ENCODE measurements around the gene CRY2. TPM values are rescaled to one million over a fixed set of nuclear protein-coding genes. Genes with fewer than 3 reads are reported as not detected.
"Not testable (repeated sequence)": the region's sequence is repeated elsewhere in the genome, so short reads cannot be mapped to it uniquely, and the experiment has no call there.

CRY2 gene
- total RNA-seq, 1 experiment from 2014 or later, result 28.6 TPM

DNA sequence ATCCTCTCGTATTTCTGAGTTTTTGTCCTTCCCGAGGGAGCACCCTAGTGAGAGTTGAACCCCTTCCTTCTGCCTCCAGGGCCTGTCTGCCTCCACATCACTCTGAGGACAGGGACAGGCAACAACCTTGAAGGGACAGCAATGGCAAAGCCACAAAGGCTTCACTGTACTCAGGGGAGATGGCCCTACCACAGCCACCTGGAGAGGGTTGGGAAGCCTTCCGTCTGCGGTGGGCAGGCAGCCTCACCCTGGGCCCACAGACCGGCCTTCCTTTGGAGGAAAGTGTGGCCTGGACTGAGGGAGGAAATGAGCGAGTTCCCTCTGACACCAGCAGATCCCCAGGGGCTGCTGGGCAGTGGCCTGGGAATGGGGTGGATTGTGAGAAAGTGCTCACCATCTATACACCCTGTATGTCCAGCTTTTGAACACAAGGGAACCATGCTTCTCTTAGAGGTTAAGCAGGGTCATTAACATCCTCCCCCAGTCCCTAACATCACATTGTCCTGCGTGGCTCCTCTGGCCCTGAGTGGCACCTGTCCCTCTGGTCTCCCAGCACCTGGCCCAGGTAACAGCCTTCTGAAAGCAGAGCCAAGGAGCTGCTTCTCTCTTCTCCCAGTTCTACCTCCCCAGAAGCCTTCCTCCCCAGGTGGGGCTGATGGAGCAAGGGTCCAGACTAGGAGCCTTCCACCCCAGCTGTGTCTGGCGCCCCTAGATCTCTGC, 35.5 kb upstream of the CRY2 start:
- DNase-seq (ENCODE audit: low spot score), result no peak

- no peak for DNase-seq (ENCODE audit: low spot score)
Observed at GRCh38 chr11:45812581-45813548, 34.4 kb upstream of the CRY2 start.

DNA sequence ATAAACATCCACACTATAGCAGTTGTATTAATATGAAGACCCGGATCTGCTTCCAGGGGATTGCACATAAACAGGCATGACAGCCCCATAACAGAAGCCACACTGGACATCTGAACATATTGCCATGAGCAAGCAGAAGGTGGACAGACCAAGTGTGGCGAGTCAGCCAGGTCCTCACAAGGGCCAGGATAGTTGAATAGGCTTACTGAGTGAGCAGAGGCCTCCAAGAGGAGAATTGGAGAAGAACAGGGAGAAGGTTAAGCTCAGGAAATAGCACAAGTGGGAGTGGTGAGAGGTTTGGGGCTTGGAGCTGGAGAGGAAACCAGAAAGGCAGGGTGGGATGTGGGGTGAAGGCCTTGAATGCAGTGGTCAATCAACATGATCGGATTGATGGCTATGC, 31.5 kb upstream of the CRY2 start:
- DNase-seq (ENCODE audit: low spot score), result peak; percentile 66

DNA sequence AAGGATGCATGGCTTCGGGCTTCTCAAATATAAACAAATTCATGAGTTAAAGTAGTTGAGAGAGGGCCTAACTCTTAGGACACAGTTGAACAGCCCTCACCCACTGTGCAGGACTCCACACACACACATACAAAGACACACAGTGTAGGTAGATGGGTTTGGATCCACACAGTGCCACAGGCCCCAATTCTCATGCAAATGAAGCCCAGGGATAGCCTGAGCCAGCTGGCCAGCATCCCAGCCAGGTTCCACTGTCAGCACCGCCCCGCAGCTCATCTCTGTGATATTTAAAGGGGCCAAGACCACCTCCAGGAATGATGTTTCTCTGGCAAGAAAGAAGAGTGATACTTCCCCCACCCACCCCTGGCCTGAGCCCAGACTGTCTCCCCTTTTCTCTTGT, 30.7 kb upstream of the CRY2 start:
- no peak for DNase-seq (ENCODE audit: low spot score)

- DNase-seq (ENCODE audit: low spot score), result no peak
Observed at GRCh38 chr11:45817191-45817590, 30.1 kb upstream of the CRY2 start.

DNA sequence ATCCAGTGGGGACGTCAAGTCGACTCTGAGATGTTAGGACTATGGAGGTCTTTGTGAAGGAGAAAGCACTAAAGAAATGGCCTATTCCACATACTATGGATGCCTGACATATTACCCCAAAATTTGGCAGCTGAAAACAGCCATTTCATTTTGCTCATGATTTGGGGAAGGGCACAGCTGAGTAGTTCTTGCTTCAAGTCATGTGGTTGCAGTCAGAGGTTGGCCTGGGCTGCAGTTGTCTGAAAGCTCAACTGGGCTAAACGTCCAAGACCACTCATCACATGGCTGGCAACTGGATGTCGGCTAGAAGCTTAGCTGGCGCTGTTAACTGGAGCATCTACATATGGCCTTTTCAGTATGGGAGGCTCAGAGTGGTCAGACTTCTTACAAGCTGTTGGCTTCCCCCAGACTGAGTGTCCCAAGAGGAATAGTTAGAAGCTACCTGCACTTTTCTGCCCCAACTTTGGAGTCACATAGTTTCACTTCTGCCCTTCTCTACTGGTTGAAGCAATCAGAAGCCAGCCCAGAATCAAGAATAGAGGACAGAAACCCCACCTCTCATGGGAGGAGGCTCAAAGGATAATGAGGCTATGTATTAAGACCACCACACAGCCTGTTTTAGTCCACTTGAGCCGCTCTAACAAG, 28.2 kb upstream of the CRY2 start:
- no peak for DNase-seq (ENCODE audit: low spot score)

- DNase-seq (ENCODE audit: low spot score), result no peak
Observed at GRCh38 chr11:45820211-45820857, 26.9 kb upstream of the CRY2 start.

GRCh38 chr11:45826492-45826891, 20.8 kb upstream of the CRY2 start:
- not testable (repeated sequence) for DNase-seq (ENCODE audit: low spot score)

- DNase-seq (ENCODE audit: low spot score), result no peak
Observed at GRCh38 chr11:45827123-45827522, 20.2 kb upstream of the CRY2 start.

- DNase-seq (ENCODE audit: low spot score), result no peak
Observed at GRCh38 chr11:45828996-45829395, 18.3 kb upstream of the CRY2 start.

GRCh38 chr11:45830596-45830995, 16.7 kb upstream of the CRY2 start:
- no peak for DNase-seq (ENCODE audit: low spot score)

DNA sequence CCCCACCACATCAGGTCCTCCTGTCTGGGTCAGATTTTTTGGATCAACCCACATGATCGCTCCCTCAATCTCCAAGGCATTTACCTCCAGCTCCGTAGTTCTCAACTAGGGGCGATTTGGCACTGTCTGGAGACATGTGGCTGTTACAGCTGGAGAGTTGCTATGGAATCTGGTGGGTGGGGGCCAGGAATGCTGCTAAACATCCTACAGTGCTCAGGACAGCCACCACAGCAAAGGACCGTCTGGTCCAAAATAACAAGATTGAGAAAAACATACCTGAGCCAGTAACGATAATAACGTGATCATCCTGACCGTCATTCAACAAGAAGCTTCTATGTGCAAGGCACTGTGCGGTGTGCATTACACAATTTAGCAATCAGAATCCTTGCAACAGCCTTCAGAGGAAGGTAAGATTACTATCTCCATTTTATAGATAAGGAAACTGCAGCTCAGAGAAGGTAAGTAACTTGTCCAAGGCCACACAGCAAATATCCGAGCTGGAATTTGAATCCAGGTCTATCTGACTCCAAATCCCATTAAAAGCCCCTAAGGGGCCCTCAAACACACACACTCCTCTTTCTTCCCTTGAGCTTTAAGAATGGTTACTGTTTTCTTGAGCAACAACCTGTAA, 14.3 kb upstream of the CRY2 start:
- no peak for DNase-seq (ENCODE audit: low spot score)

DNA sequence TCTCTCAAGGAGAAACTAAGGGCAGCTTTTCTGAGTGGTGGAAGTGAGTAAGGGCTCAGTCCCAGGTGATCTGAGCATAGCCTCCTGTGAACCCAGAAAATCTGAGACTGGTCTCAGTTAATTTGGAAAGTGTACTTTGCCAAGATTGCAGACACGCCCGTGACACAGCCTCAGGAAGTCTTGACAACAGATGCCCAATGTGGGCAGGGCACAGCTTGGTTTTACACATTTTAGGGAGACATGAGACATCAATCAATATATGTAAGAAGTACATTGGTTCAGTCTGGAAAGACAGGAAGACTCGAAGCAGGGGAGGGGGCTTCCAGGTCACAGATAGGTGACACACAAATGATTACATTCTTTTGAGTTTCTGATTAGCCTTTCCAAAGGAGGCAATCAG, 13.5 kb upstream of the CRY2 start:
- no peak for DNase-seq (ENCODE audit: low spot score)

DNA sequence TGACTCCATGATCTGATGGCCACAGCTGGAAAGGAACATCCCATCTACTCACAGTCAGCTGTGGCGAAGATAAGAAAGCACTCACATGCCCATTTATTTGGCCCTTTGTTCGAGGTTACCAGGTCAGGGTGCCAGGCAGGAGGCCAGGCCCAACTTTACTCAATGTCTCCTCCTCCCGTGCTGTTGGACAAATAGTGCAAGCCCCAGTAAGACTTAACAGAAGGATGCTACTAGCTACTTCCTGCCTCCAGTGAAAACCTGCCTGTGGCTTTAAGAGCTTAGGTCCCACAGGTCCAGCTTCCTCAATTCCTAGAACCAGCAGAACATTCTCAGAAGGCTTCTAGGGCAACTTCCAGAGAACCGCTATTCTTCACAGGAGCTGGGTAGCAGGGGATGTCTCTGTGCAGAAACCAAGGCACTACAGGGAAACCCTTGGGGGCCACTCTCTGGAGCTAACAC, 12.9 kb upstream of the CRY2 start:
- no peak for DNase-seq (ENCODE audit: low spot score)

- no peak for DNase-seq (ENCODE audit: low spot score)
Observed at GRCh38 chr11:45839204-45839603, 8.1 kb upstream of the CRY2 start.

DNA sequence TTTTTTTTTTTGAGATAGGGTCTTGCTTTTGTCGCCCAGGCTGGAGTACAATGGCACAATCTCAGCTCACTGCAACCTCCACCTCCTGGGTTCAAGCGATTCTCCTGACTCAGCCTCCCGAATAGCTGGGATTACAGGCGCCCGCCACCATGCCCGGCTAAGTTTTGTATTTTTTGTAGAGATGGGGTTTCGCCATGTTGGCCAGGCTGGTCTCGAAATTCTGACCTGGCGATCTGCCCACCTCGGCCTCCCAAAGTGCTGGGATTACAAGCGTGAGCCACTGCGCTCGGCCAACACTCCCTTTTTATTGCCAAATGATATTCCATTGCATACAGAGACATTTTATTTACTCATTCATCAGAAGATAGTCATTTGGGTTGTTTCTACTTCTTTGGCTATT, 7.0 kb upstream of the CRY2 start:
- DNase-seq (ENCODE audit: low spot score), result not testable (repeated sequence)

DNA sequence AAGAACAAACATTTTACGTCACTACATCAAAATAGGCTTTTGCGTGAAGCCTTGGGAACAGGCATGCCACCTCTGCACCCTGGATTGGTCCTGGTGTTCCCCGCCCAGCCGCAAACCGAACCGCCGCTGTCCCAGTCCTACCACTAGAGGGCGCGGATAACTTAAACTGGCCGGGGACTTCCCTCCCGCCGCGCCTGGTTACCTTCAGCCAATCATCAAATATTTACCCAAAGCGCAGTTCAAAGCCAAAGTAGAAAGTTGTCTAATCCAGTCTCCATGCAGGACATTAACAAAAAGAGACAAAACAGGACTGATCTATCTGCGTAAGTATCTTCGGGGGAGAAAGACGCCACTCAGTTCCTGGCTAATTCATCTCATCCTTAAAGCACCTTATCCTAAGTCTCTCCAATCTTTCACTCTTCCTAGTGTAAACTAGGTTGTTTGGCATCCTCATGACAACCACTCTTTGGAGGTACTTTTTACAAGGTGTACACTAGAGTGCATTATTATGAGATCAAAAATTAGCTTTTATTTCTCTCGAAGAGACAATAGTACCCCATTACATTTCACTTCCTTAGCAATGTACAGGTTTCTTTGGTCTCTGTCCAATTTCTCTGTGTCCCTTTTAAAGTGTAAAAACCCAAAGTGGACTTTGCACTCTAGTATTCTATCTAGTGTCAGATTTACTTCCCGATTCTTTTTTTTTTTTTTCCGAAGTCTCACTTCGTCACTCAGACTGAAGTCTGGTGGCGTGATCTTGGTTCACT, 3.9 kb upstream of the CRY2 start:
- DNase-seq (ENCODE audit: low spot score), result peak; percentile 98

GRCh38 chr11:45844822-45845578, 2.3 kb upstream of the CRY2 start:
- DNase-seq (ENCODE audit: low spot score), result no peak

DNA sequence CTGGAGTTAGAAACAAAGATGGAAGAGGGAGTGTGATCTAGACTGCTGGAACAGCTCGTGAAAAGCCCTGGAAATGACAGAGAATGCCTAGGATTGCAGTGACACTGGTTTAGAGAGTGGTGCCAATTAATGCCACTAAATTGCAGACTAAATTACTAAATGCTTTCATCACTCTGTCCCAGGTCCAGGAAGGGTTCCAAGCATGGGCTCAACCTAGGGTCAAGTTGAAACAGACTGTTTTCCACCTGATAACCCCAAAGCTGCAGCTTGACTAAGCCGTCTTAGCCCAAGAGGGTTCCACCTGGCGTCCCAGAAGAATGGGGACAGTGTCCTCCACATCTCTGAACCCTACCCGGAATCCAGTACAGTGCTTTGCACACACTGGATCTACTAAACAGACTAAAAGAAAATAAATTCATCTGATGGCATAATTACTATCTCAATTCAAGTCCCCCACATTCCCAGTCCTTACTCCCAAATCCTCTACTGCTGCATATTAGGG, 1.1 kb upstream of the CRY2 start:
- DNase-seq (ENCODE audit: low spot score), result no peak

Measured in HT-29 (cell line).